Kidney (tissue), 14 donors: ENCODE data around the gene OXER1. TPM values are rescaled to one million over a fixed set of nuclear protein-coding genes. Genes with fewer than 3 reads are reported as not detected.

Experiments
- DNase-seq, 5 donors: peaks; one replicate each; pipeline ENCODE4 v3.0.0-alpha.2; 2013 to 2020
- FAIRE-seq: peaks from 2 replicates; lab custom pipeline; 2012; peaks lifted over from hg19 to GRCh38; lab: Jason Lieb, UNC
- H3K27ac ChIP-seq, 2 donors: one replicate each; pipeline ENCODE4 v1.7.0; 2013; ENCODE audit warnings: low read depth in 2 of 2, low read length in 2 of 2, inconsistent platforms in 1 of 2
- H3K27me3 ChIP-seq: one replicate; pipeline ENCODE4 v1.7.1; 2013; ENCODE audit warnings: low read length, inconsistent platforms; ENCODE audit not compliant: control insufficient read depth, insufficient read depth
- H3K36me3 ChIP-seq, 3 donors: one replicate each; pipeline versions ENCODE4 v1.7.0 to v1.7.1; 2013; ENCODE audit warnings: low read length in 3 of 3, control low read depth in 1 of 3, inconsistent platforms in 1 of 3; ENCODE audit not compliant: insufficient read depth in 3 of 3, control insufficient read depth in 2 of 3
- H3K4me1 ChIP-seq, 3 donors: one replicate each; pipeline versions ENCODE4 v1.7.0 to v1.7.1; 2013; ENCODE audit warnings: low read length in 3 of 3, inconsistent platforms in 1 of 3, low read depth in 1 of 3; ENCODE audit not compliant: control insufficient read depth in 2 of 3, insufficient read depth in 2 of 3
- H3K4me3 ChIP-seq, 3 donors: one replicate each; pipeline versions ENCODE4 v1.7.0 to v1.8.1; 2013; ENCODE audit warnings: low read length in 3 of 3, control low read depth in 1 of 3, inconsistent platforms in 1 of 3
- H3K9ac ChIP-seq, 3 donors: one replicate each; pipeline versions ENCODE4 v1.7.0 to v1.7.1; 2013; ENCODE audit warnings: low read length in 3 of 3, control low read depth in 1 of 3, inconsistent platforms in 1 of 3
- H3K9me3 ChIP-seq, 3 donors: one replicate each; pipeline versions ENCODE4 v1.7.0 to v1.7.1; 2013; ENCODE audit warnings: low read length in 3 of 3, control low read depth in 1 of 3, inconsistent platforms in 1 of 3; ENCODE audit not compliant: control insufficient read depth in 2 of 3, insufficient read depth in 1 of 3
- intact Hi-C: fragments of 100-400 bp; cut with DNase I; formaldehyde crosslinking; loops from one replicate; pipeline ENCODE4 v1.11.1; 2022
- polyA plus RNA-seq: library from polyadenylated mRNA; stranded (reverse); fragments of 350-450 nt; fragmentation: Illumina TruSeq; extraction: RNeasy Lipid Tissue Mini Kit (QIAGEN cat#74804); gene quantifications from one replicate; pipeline ENCODE4 v1.2.3, GENCODE V29; 2014; ENCODE audit warnings: low read depth, low replicate concordance; ENCODE audit not compliant: insufficient read depth
- total RNA-seq: library from RNA; stranded (reverse); fragmentation: NEBNext Ultra II Directional; extraction: Animal tissue kit (Norgen Biotek cat#: 25700); gene quantifications from one replicate; pipeline ENCODE4 v1.2.1, GENCODE V29; 2021
- TF ChIP-seq, protein P1 (sequence below): IDR thresholded peaks from 3 replicates; pipeline ENCODE4 v1.5.1; 2012; ENCODE audit warnings: mild to moderate bottlenecking, moderate library complexity, borderline replicate concordance; ENCODE audit not compliant: insufficient read depth; ENCODE audit errors: extremely low read depth
- donor health status: control.
- donor health status: control.
- donor health status: control.
- donor health status: control.
- donor health status: control.
- donor health status: DM: yes; HTN: yes; CAD: no.
- donor health status: Normal renal cell carcinoma (clear cell type).

Gene OXER1
- total and polyA plus RNA-seq, 2 donors from 2014 or later, result 2.5 to 5.4 TPM

DNA sequence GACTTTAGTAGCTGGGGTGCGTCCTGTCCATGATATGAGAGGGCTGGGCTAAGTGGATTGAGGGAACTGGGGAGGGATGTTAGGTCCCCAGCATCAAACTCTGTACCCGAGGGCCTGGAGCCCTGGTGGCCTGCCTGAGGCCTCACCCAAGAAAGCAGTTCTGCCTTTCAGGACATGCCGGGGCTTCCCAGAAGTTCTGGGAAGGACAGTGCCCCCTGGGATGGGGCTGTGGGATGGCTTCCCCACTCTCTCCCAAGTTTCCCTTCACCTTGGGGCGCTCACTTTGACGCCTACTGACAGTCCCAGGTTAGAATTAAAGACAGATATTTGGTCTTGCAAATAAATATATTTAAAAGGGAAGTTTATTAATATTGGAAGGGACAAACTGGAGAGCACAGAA is 1.8 kb downstream of the OXER1 start:
- no peak overlapping the region for H3K9ac ChIP-seq
- intact Hi-C loops, result no loop called here
- no peak overlapping the region for H3K4me3 ChIP-seq
- no peaks in the 10 kb centered on the region for H3K4me1 ChIP-seq
- DNase-seq (no peak), FAIRE-seq (no peak)
- no peak overlapping the region for H3K27ac ChIP-seq
- no peaks in the 10 kb centered on the region for H3K36me3 ChIP-seq
- TF ChIP-seq, protein P1, sequence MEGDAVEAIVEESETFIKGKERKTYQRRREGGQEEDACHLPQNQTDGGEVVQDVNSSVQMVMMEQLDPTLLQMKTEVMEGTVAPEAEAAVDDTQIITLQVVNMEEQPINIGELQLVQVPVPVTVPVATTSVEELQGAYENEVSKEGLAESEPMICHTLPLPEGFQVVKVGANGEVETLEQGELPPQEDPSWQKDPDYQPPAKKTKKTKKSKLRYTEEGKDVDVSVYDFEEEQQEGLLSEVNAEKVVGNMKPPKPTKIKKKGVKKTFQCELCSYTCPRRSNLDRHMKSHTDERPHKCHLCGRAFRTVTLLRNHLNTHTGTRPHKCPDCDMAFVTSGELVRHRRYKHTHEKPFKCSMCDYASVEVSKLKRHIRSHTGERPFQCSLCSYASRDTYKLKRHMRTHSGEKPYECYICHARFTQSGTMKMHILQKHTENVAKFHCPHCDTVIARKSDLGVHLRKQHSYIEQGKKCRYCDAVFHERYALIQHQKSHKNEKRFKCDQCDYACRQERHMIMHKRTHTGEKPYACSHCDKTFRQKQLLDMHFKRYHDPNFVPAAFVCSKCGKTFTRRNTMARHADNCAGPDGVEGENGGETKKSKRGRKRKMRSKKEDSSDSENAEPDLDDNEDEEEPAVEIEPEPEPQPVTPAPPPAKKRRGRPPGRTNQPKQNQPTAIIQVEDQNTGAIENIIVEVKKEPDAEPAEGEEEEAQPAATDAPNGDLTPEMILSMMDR, result no peak
- no peaks in the 10 kb centered on the region for H3K9me3 ChIP-seq
- no peaks in the 10 kb centered on the region for H3K27me3 ChIP-seq

DNA sequence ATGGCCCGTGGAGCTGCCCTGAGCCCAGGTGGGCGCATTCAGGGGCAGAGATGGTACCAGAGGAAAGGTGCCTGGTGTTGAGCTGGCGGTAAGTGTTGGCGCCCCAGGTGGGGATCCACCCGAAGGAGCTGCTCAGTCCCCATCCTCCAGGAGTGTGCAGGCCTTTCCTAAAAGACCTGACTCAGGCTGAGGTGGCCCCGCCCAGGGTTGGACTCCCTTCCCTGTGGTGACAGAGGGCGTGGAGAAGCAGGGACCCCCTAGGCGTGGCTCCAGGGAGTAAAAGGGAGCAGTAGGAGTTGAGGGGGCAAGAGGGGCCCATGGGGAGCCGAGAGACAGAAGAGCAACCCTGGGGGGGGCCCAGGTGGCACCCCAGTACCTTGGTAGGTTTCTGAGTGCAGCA is 2.4 kb downstream of the OXER1 start:
- intact Hi-C loops, result no loop called here
- H3K9me3 ChIP-seq, result no peaks in the 10 kb centered on the region
- TF ChIP-seq, protein P1, result no peak
- no peak overlapping the region for H3K4me3 ChIP-seq
- H3K36me3 ChIP-seq, result no peaks in the 10 kb centered on the region
- H3K4me1 ChIP-seq, result no peaks in the 10 kb centered on the region
- no peak for FAIRE-seq
- no peak for DNase-seq
- H3K27me3 ChIP-seq, result no peaks in the 10 kb centered on the region
- H3K9ac ChIP-seq, result no peak overlapping the region
- H3K27ac ChIP-seq, result no peak overlapping the region

DNA sequence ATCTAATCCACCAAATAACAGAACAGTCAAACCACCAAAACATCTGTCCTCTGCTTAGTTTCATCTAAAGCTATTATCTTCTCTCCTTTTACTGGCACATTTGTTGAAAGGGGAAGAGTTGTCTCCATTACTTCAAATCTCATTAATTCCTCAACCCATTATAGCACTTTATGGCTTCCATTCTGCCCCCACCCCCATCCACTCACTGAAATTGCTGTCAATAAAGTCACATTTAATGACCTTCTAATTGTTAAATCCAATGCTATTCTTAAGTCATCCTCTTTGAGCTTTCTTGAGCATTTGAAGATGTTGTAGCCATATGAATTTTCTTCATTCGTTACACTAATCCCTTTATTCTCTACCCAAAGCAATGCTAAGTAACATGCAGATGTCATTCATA is 5.2 kb downstream of the OXER1 start:
- H3K27me3 ChIP-seq, result no peaks in the 10 kb centered on the region
- no peak overlapping the region for H3K4me3 ChIP-seq
- no peak overlapping the region for H3K9ac ChIP-seq
- no peak overlapping the region for H3K27ac ChIP-seq
- peaks cover 0 to 2% (median 0%) of the 10 kb centered on the region in 3 donors for H3K4me1 ChIP-seq
- DNase-seq (no peak), FAIRE-seq (no peak)
- intact Hi-C loops, result no loop called here
- H3K9me3 ChIP-seq, result no peaks in the 10 kb centered on the region
- TF ChIP-seq, protein P1, result no peak
- no peaks in the 10 kb centered on the region for H3K36me3 ChIP-seq

DNA sequence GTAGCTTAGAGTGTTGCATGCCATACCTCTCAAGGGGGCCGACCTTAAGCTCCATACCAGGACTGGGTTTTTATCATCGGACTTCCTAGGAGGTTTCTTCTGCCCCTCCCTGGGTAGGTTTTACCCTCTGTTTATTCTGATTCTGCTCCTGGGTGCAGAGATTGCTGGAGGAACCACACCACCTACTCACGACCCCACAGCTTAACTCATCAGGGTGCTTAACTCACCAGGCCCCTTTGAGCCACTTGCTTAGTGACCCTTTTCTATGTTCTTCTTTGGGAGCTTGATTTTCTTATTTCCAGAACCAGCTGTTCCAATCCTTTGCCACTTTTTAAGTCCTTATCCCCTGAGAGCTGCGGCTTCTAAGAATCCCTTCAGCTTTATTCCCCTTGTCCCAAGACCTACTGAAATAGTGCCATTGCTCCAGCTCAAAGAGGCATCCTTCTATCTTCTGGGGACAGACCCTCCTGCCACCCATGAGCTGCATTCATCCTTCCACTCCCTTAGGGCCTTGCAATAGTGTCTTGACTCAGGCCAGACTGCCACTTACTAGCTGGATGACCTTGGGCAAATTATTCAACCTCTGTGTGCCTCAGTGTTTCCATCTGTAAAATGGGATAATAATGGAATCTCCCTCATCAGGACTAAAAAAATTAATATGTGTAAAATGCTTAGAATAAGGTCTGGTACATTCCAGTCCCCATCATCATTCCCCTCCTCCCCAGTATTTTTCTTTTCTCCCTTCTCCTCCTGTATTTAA is 5.8 kb downstream of the OXER1 start:
- FAIRE-seq, result no peak
- no peaks in the 10 kb centered on the region for H3K9me3 ChIP-seq
- no peak overlapping the region for H3K27ac ChIP-seq
- TF ChIP-seq, protein P1, result no peak
- DNase-seq, result no peak
- peaks cover 0 to 5% (median 0%) of the 10 kb centered on the region in 3 donors for H3K4me1 ChIP-seq
- no peak overlapping the region for H3K4me3 ChIP-seq
- intact Hi-C loops, result no loop called here
- no peaks in the 10 kb centered on the region for H3K36me3 ChIP-seq
- no peak overlapping the region for H3K9ac ChIP-seq
- no peaks in the 10 kb centered on the region for H3K27me3 ChIP-seq
